Astrocyte (in vitro differentiated cells and primary cell): Measurements from ENCODE around the gene EPHB1.

ENCODE experiments used
- CTCF ChIP-seq: IDR thresholded peaks from 2 replicates; pipeline ENCODE4 v1.5.1; 2011; ENCODE audit warnings: low read depth, mild to moderate bottlenecking, inconsistent platforms, low read length, moderate library complexity; ENCODE audit not compliant: insufficient read depth
- EZH2 ChIP-seq: IDR thresholded peaks from 2 replicates; pipeline ENCODE4 v1.6.1; 2012; ENCODE audit warnings: mild to moderate bottlenecking, low read length, inconsistent platforms; ENCODE audit not compliant: insufficient read depth

- TF ChIP-seq CTCF (no peak), EZH2 (no peak)
These were observed 136.2 kb downstream of the EPHB1 start for GRCh38 chr3:134931045-134931785.
